ENCODE results near the gene SETDB2.

GRCh38 chr13:49419276-49419675, 24.8 kb upstream of the SETDB2 start:
- no peak for TF ChIP-seq POLR2A (IDR thresholded peaks at IDR 0.05)
- TF ChIP-seq, protein P1, sequence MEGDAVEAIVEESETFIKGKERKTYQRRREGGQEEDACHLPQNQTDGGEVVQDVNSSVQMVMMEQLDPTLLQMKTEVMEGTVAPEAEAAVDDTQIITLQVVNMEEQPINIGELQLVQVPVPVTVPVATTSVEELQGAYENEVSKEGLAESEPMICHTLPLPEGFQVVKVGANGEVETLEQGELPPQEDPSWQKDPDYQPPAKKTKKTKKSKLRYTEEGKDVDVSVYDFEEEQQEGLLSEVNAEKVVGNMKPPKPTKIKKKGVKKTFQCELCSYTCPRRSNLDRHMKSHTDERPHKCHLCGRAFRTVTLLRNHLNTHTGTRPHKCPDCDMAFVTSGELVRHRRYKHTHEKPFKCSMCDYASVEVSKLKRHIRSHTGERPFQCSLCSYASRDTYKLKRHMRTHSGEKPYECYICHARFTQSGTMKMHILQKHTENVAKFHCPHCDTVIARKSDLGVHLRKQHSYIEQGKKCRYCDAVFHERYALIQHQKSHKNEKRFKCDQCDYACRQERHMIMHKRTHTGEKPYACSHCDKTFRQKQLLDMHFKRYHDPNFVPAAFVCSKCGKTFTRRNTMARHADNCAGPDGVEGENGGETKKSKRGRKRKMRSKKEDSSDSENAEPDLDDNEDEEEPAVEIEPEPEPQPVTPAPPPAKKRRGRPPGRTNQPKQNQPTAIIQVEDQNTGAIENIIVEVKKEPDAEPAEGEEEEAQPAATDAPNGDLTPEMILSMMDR (IDR thresholded peaks at IDR 0.05) = no peak
